Keratinocyte (primary cell): Measurements from ENCODE around the gene ADGRD1. TPM values are rescaled to one million over a fixed set of nuclear protein-coding genes. Genes with fewer than 3 reads are reported as not detected.

Source experiments
- DNase-seq: peaks from one replicate; pipeline ENCODE4 v3.0.0-alpha.2; 2011; ENCODE audit warnings: low read depth, missing footprints, low spot score
- FAIRE-seq: peaks from 2 replicates; lab custom pipeline; 2011; peaks lifted over from hg19 to GRCh38; lab: Jason Lieb, UNC
- H2AFZ ChIP-seq: 2 replicates; pipeline ENCODE4 v1.6.0; 2012; ENCODE audit warnings: low read length, control low read depth, inconsistent platforms; ENCODE audit not compliant: control insufficient read depth
- H3K27ac ChIP-seq: 2 replicates; pipeline ENCODE4 v1.5.1; 2011; ENCODE audit warnings: low read length; ENCODE audit not compliant: control insufficient read depth, insufficient read depth
- H3K27me3 ChIP-seq: 3 replicates; pipeline ENCODE4 v1.6.0; 2011; ENCODE audit warnings: low read length; ENCODE audit not compliant: control insufficient read depth, insufficient read depth; ENCODE audit errors: extremely low read depth
- H3K36me3 ChIP-seq, 2 experiments: 2 replicates in 1 of 2; 3 replicates in 1 of 2; pipeline ENCODE4 v1.5.1; 2011; ENCODE audit warnings: low read length in 2 of 2, mild to moderate bottlenecking in 1 of 2; ENCODE audit not compliant: control insufficient read depth in 2 of 2, insufficient read depth in 2 of 2; ENCODE audit errors: extremely low read depth in 1 of 2
- H3K4me1 ChIP-seq: 3 replicates; pipeline ENCODE4 v1.5.1; 2011; ENCODE audit warnings: low read length; ENCODE audit not compliant: control insufficient read depth, insufficient read depth; ENCODE audit errors: extremely low read depth
- H3K4me2 ChIP-seq: 3 replicates; pipeline ENCODE4 v1.6.0; 2011; ENCODE audit warnings: low read depth, low read length; ENCODE audit not compliant: control insufficient read depth, insufficient read depth; ENCODE audit errors: extremely low read depth
- H3K4me3 ChIP-seq, 3 experiments: fragments of 200-600 bp in 1 of 3; sonication (generic) in 1 of 3; 2 replicates in 2 of 3; 3 replicates in 1 of 3; pipeline ENCODE4 v1.5.1; 2011 to 2016; ENCODE audit warnings: low read length in 3 of 3, mild to moderate bottlenecking in 3 of 3, control low read depth in 2 of 3, inconsistent platforms in 1 of 3, low read depth in 1 of 3, mixed read lengths in 1 of 3, mixed run types in 1 of 3, moderate library complexity in 1 of 3; ENCODE audit not compliant: control insufficient read depth in 2 of 3, insufficient read depth in 2 of 3; ENCODE audit errors: extremely low read depth in 1 of 3
- H3K79me2 ChIP-seq: 2 replicates; pipeline ENCODE4 v1.6.0; 2012; ENCODE audit warnings: low read length; ENCODE audit not compliant: control insufficient read depth, insufficient read depth
- H3K9ac ChIP-seq: 3 replicates; pipeline ENCODE4 v1.6.0; 2011; ENCODE audit warnings: low read length; ENCODE audit not compliant: control insufficient read depth, insufficient read depth; ENCODE audit errors: extremely low read depth
- H3K9me1 ChIP-seq: 3 replicates; pipeline ENCODE4 v1.6.0; 2011; ENCODE audit warnings: low read length; ENCODE audit not compliant: control insufficient read depth, insufficient read depth; ENCODE audit errors: extremely low read depth
- H3K9me3 ChIP-seq: 2 replicates; pipeline ENCODE4 v1.5.1; 2012; ENCODE audit warnings: low read depth, low read length; ENCODE audit not compliant: control insufficient read depth
- H4K20me1 ChIP-seq: 3 replicates; pipeline ENCODE4 v1.6.0; 2011; ENCODE audit warnings: low read length; ENCODE audit not compliant: control insufficient read depth, insufficient read depth; ENCODE audit errors: extremely low read depth
- EZH2 ChIP-seq: IDR thresholded peaks from one replicate; pipeline ENCODE4 v1.6.1; 2012; ENCODE audit warnings: inconsistent platforms, mild to moderate bottlenecking, low read length, moderate library complexity
- dilution Hi-C: fragments of 300-500 bp; cut with MboI; formaldehyde crosslinking; loops from one replicate; pipeline ENCODE4 v1.7.0; 2020; ENCODE audit warnings: low sequenced_read_pairs; ENCODE audit not compliant: extremely low pct_ligation_motif_present
- polyA plus RNA-seq, 5 experiments: library from polyadenylated mRNA; depleted of rRNA in 3 of 5; stranded (reverse) in 3 of 5; stranded (forward) in 1 of 5; unstranded in 1 of 5; fragments of >200 nt; gene quantifications; 1 replicate in 1 of 5; 2 replicates in 3 of 5; 3 replicates in 1 of 5; pipeline versions ENCODE4 v1.2.1 to v1.2.3, GENCODE V29; 2011 to 2012; ENCODE audit warnings: missing spikeins in 2 of 5, low read depth in 1 of 5, low replicate concordance in 1 of 5
- TF ChIP-seq, protein P1 (sequence below), 3 experiments: IDR thresholded peaks in 1 of 3; conservative IDR thresholded peaks in 1 of 3; optimal IDR thresholded peaks in 1 of 3; 2 replicates in 2 of 3; 3 replicates in 1 of 3; pipeline versions ENCODE3 to v1.5.1; 2011; ENCODE audit warnings: low read length in 3 of 3, mild to moderate bottlenecking in 3 of 3, moderate library complexity in 2 of 3, control low read depth in 1 of 3, inconsistent platforms in 1 of 3; ENCODE audit not compliant: insufficient read depth in 2 of 3; ENCODE audit errors: extremely low read depth in 1 of 3

The ADGRD1 gene
- polyA plus RNA-seq, 1 donor (not counting 4 experiments of a cell fraction or from before 2014, with no cell fraction given) = not detected

DNA sequence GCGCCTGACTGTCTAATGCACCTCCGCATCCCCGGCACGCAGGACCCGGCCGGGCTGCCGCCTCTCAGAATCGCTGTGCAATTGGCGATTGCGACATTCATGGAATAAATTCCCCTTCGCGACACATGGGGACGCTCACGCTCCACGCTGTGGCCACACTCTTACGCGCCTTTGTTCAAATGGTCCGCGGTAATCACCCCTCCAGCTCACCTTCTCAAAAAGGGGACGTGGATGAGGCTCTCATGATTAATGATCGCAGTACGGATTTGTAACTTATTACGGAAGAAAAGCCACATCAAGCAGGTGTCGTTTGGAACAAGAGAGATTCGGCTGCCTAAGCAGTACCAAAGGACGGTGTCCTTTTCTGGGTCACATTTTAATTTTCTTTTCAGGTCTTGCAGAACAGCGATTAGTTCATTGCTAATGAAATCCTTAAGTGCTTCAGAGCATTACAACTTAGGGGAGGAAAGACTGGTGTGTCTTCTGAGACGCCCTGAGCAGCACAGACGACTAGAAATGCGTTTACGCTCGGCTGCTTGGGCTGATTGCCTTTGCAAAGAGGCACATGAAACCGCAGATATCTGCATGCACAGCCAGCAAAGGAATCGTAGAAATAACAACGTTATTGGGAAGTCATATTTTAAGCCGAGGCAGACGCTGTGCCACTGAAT lies 37.3 kb upstream of the ADGRD1 start:
- Histone ChIP-seq H4K20me1 (no peaks in the 10 kb centered on the region), H3K9me1 (no peaks in the 10 kb centered on the region), H3K4me2 (peak overlapping the region; percentile 14), H3K79me2 (no peaks in the 10 kb centered on the region), H3K4me3 (no peak overlapping the region), H3K9ac (no peak overlapping the region), H3K27ac (no peak overlapping the region), H3K27me3 (peaks cover 15% of the 10 kb centered on the region), H3K36me3 (no peaks in the 10 kb centered on the region), H3K9me3 (no peaks in the 10 kb centered on the region), H2AFZ (no peak overlapping the region), H3K4me1 (no peaks in the 10 kb centered on the region)
- dilution Hi-C loops = no loop called here
- no peak for FAIRE-seq
- TF ChIP-seq, protein P1, sequence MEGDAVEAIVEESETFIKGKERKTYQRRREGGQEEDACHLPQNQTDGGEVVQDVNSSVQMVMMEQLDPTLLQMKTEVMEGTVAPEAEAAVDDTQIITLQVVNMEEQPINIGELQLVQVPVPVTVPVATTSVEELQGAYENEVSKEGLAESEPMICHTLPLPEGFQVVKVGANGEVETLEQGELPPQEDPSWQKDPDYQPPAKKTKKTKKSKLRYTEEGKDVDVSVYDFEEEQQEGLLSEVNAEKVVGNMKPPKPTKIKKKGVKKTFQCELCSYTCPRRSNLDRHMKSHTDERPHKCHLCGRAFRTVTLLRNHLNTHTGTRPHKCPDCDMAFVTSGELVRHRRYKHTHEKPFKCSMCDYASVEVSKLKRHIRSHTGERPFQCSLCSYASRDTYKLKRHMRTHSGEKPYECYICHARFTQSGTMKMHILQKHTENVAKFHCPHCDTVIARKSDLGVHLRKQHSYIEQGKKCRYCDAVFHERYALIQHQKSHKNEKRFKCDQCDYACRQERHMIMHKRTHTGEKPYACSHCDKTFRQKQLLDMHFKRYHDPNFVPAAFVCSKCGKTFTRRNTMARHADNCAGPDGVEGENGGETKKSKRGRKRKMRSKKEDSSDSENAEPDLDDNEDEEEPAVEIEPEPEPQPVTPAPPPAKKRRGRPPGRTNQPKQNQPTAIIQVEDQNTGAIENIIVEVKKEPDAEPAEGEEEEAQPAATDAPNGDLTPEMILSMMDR (optimal IDR thresholded peaks at IDR 0.05 in 1 of 3, IDR thresholded peaks at IDR 0.05 in 1 of 3, conservative IDR thresholded peaks at IDR 0.05 in 1 of 3; ENCODE audit: extremely low read depth in 1 of 3, insufficient read depth in 2 of 3, low read length in 3 of 3) = peak; percentile 67 to 88 (median 84)
- no peak for TF ChIP-seq EZH2
- no peak for DNase-seq

GRCh38 chr12:130917607-130918006 lies 36.1 kb upstream of the ADGRD1 start:
- Histone ChIP-seq H3K27me3 (peaks cover 15% of the 10 kb centered on the region), H3K36me3 (no peaks in the 10 kb centered on the region), H3K4me3 (no peak overlapping the region), H3K4me1 (no peaks in the 10 kb centered on the region), H2AFZ (no peak overlapping the region), H3K79me2 (no peaks in the 10 kb centered on the region), H3K9ac (no peak overlapping the region), H3K4me2 (no peak overlapping the region), H3K9me1 (no peaks in the 10 kb centered on the region), H3K27ac (no peak overlapping the region), H3K9me3 (no peaks in the 10 kb centered on the region), H4K20me1 (no peaks in the 10 kb centered on the region)
- dilution Hi-C loops = no loop called here
- DNase-seq (no peak), FAIRE-seq (no peak)
- TF ChIP-seq, protein P1 (optimal IDR thresholded peaks at IDR 0.05 in 1 of 3, IDR thresholded peaks at IDR 0.05 in 1 of 3, conservative IDR thresholded peaks at IDR 0.05 in 1 of 3; ENCODE audit: extremely low read depth in 1 of 3, insufficient read depth in 2 of 3, low read length in 3 of 3) = no peak
- no peak for TF ChIP-seq EZH2
